Esophagus muscularis mucosa (tissue), 4 donors: ENCODE data around the gene ARHGAP12.

Experiments used
- CTCF ChIP-seq, 3 experiments: fragments of 200-600 bp in 2 of 3; fragments of 450-650 bp in 1 of 3; sonication (generic) in 2 of 3; IDR thresholded peaks; one replicate each; pipeline ENCODE4 v1.5.1; 2017 to 2019; ENCODE audit warnings: antibody characterized with exemption in 3 of 3, mild to moderate bottlenecking in 2 of 3, moderate library complexity in 1 of 3
- EP300 ChIP-seq: sonication (generic); formaldehyde crosslinking; IDR thresholded peaks from one replicate; pipeline ENCODE4 v1.6.1; 2017; ENCODE audit warnings: antibody characterized with exemption
- POLR2A ChIP-seq: fragments of 450-650 bp; IDR thresholded peaks from one replicate; pipeline ENCODE4 v1.6.1; 2017; ENCODE audit warnings: antibody characterized with exemption, moderate library complexity, mild to moderate bottlenecking, low read depth
- POLR2AphosphoS5 ChIP-seq, 2 donors: sonication (generic); formaldehyde crosslinking; IDR thresholded peaks; one replicate each; pipeline ENCODE4 v1.6.1; 2017; ENCODE audit warnings: antibody characterized with exemption in 2 of 2

GRCh38 chr10:31758495-31758894 lies 170.1 kb downstream of the ARHGAP12 start:
- TF ChIP-seq CTCF (IDR thresholded peaks at IDR 0.05) (no peak), EP300 (no peak), POLR2AphosphoS5 (IDR thresholded peaks at IDR 0.05) (no peak), POLR2A (no peak)
